ENCODE measurements around the gene LZIC.
"Not testable (repeated sequence)": the region's sequence is repeated elsewhere in the genome, so short reads cannot be mapped to it uniquely, and the experiment has no call there.

The LZIC gene

GRCh38 chr1:9942939-9943788, at the start of gene LZIC, which contains the start of gene NMNAT1:
Gene LZIC (minus strand): TSS chr1:9943391. CDS start chr1:9936619, 6,772 bp downstream.
Gene NMNAT1 (plus strand): TSS chr1:9943475. CDS start chr1:9972074, 28,599 bp downstream.
- DNase-seq (ENCODE audit: low read depth, low spot score): peak; percentile 67

DNA sequence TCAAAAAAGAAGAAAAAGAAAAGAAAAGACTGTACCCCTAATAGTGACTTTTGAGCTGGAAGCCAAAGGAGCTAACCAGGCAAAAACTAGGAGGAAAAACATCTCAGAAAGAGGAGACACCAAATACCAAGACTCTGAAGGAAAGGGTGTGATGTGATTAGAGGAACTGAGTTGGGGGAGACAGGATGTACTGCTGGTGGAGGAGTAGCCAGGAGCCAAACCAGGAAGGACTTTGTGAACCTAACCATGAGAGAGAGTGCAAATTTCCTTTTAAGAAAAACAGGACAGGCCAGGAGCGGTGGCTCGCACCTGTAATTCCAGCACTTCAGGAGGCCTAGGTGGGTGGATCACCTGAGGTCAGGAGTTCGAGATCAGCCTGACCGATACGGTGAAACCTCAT, 49.7 kb upstream of the LZIC start:
- DNase-seq (ENCODE audit: low read depth, low spot score): no peak

DNA sequence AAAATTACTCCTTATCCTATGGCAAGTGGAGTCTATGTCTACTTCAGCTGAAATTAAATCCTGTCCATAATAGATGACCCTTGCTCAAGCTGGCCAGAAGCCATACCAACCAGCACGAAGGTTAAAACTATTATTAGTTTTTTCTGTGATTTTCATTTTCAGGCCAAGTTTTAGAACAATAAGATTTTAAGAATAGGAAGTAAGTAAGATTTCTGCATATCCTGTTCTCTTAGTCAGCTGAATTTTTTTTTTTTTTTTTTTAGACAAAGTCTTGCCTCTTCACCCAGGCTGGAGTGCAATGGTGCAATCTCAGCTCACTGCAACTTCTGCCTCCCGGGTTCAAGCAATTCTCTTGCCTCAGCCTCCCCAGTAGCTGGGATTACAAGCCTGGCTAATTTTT, 47.8 kb upstream of the LZIC start:
- DNase-seq (ENCODE audit: low read depth, low spot score): no peak

DNA sequence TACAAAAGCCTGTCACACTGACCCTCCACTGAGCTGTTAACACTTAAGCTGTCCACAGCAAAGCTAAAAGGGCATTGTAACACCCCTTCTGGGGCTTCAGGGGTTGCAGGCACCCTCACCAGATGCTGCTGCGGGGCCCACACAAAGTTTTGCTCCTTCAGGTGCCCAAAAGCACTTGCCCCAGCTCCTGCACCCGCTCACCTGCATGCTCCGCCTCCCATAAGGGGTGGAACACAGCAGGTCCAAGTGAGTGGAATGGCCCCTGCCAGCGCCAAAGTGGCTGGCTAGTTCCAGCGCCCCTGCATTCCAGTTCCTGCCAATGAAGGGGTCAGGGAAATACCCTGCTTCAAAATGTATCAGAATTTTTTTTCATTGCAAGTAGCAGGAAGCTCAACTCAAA, 46.6 kb upstream of the LZIC start:
- DNase-seq (ENCODE audit: low read depth, low spot score): no peak

- DNase-seq (ENCODE audit: low read depth, low spot score): no peak
Observed at GRCh38 chr1:9985001-9985400, 41.8 kb upstream of the LZIC start.

- DNase-seq (ENCODE audit: low read depth, low spot score): no peak
Observed at GRCh38 chr1:9984253-9984652, 41.1 kb upstream of the LZIC start.

- DNase-seq (ENCODE audit: low read depth, low spot score): no peak
Observed at GRCh38 chr1:9960706-9961562, 17.7 kb upstream of the LZIC start.

DNA sequence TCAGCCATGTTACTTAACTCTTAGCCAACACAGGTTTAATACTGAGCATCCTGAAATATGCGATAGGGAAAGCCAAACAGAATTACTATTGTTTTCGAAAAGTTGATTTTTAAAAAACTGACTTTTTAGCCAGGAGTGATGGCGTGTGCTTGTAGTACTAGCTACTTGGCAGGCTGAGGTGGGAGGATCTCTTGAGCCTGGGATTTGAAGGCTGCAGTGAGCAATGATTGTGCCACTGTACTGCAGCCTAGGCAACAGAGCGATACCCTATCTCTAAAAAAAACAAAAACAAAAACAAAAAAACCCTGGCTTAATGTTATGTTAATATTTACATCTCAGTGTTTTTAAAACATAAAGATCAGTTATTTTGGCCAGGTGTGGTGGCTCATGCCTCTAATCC, 16.8 kb upstream of the LZIC start:
- DNase-seq (ENCODE audit: low read depth, low spot score): no peak

DNA sequence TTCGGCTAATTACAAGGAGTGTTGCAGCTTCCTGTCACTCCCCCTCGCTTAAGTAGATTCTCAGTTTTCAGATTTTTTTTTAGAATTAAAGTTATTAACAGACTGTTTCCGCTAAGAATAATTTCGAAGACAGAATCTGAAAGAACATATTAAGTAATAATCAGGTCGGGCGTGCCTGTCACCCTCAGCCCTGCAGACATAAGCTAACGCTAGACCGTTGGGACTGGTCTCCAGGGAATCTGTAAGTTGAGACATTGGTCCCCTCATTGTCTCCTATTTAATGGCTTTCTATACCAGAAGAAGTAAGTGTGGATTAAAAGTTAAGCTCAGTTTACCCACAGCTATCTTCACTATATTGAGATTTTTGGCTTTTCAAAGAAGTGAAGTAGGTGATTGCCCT, 14.5 kb upstream of the LZIC start:
- no peak for DNase-seq (ENCODE audit: low read depth, low spot score)

GRCh38 chr1:9946315-9946714, 3.1 kb upstream of the LZIC start:
- no peak for DNase-seq (ENCODE audit: low read depth, low spot score)

- DNase-seq (ENCODE audit: low read depth, low spot score): no peak
Observed at GRCh38 chr1:9942399-9942938, 722 bp downstream of the LZIC start.

DNA sequence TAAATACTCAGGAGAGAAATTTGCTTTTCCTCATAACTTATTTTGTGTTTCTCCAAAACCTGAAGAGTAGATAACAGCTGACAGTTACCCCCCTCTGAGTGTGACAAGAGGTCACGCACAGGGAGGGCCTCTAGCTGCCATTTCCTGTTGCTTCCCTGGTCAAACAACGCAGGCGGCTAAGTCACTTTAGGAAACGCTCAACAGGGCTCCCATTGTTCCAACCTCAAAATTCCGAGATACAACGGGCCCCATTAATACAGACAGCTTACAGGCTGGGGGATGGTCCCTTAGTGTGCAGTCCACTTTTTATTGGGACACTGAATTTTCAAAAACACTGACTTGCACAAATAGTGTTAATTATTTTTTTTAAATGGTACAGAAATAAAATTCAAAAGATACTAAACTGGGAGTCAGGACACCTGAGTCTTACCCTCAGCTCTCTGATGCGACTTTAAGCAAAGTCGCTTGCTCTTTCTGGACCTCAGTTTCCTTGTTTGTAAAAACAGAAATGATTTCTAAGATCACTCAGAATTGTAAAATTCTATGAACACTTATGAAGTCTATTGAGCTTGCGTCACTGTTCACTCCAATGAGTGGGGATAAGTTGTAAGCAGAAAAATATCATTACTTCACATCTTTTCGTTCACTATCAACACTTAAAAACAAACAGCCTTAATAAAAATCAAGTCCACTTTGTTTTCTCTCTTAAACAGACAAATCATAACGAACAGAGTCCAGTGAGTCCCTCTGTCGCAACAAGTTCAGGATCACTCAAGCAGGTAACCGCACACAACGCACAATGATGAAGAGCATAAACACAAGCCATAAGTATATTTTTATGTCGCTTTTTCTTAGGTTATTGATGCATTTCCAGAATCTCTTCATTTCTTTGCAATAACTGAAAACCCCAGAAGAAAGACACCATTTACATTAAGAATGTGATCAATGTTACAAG, 13.5 kb downstream of the LZIC start:
- peak; percentile 56 for DNase-seq (ENCODE audit: low read depth, low spot score)

- DNase-seq (ENCODE audit: low read depth, low spot score): no peak
Observed at GRCh38 chr1:9927259-9927658, 15.9 kb downstream of the LZIC start.

DNA sequence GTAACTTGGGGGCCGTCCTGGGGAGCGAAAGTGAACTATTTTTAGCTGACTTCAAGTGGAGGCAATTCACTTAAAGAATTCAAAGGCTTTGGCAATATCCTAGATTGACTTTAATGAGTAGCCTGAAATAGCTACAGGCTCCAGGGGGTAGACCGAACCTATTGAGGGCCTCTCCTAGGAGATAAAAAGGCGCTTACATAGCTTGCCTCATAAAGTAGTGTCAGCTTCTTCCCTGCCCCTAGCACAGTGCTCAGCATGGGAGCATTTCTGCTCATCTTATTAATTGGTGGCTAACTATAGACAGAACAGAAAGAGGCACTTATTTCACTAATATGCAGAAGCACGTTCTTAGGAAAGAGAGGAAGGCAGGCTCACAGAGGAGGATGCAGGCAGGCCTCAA, 20.8 kb downstream of the LZIC start:
- no peak for DNase-seq (ENCODE audit: low read depth, low spot score)

DNA sequence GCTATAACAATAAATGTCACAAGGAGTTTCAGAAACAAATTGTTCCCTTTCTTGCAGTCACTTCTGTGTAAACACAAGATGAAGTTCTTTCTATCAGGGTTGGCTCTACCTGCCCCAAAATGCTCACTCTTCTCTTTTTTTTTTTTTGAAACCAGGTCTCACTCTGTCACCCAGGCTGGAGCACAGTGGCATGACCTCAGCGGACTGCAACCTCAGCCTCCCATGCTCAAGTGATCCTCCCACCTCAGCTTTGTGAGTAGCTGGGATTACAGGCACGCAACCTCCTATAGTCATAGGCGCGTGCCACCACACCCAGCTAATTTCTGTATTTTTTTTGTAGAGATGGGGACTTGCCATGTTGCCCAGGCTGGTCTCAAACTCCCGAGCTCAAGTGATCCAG, 22.6 kb downstream of the LZIC start:
- no peak for DNase-seq (ENCODE audit: low read depth, low spot score)

DNA sequence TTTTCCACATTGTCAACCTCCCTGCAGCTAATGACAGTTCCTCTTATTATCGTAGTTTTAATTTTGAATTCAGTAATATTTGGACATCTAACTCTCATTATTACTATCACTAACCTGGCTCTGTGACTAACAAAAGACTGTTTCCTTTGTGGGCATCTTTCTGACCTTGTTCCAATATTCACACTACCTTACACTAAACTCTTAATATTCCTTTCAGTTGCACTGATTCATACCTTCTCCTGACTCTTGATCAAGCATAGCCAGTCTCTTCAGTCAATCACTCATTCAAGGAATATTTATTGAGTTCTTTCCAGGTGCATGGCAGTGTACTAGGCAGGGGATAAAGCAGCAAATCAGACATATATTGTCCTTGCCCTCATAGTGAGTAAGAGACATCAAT, 25.3 kb downstream of the LZIC start:
- no peak for DNase-seq (ENCODE audit: low read depth, low spot score)

DNA sequence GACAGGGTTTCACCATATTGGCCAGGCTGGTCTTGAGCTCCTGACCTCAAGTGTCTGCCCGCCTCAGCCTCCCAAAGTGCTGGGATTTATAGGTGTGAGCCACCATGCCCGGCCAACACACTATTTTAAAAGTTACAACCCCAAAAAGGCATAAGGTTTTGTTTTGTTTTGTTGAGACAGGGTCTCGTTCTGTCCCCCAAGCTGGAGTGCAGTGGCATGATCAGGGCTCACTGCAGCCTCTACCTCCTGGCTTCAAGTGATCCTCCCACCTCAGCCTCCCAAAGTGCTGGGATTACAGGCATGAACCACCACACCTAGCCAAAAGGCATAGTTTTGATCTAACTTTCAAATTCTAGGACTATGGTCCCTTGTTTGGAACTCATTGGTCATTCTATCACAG, 25.7 kb downstream of the LZIC start:
- not testable (repeated sequence) for DNase-seq (ENCODE audit: low read depth, low spot score)

- DNase-seq (ENCODE audit: low read depth, low spot score): no peak
Observed at GRCh38 chr1:9916452-9916851, 26.7 kb downstream of the LZIC start.

- no peak for DNase-seq (ENCODE audit: low read depth, low spot score)
Observed at GRCh38 chr1:9914610-9914937, 28.6 kb downstream of the LZIC start.

- DNase-seq (ENCODE audit: low read depth, low spot score): no peak
Observed at GRCh38 chr1:9912264-9912936, 30.8 kb downstream of the LZIC start.

Measured in iPS DF 19.7 (cell line).